Astrocyte of the hippocampus (primary cell): Measurements from ENCODE around the gene DCAF17.
"Not testable (repeated sequence)": the region's sequence is repeated elsewhere in the genome, so short reads cannot be mapped to it uniquely, and the experiment has no call there.

ENCODE experiments used
- DNase-seq: peaks from one replicate; pipeline ENCODE4 v3.0.0; 2011; ENCODE audit warnings: low read depth, low spot score

DCAF17 gene

GRCh38 chr2:171512683-171513195 lies 78.7 kb downstream of the DCAF17 start:
- DNase-seq = no peak

- DNase-seq = no peak
Observed at GRCh38 chr2:171513719-171514160, 79.7 kb downstream of the DCAF17 start.

- DNase-seq = no peak
Observed at GRCh38 chr2:171514908-171515582, 81.0 kb downstream of the DCAF17 start.

- DNase-seq = peak; percentile 82
Observed at GRCh38 chr2:171515672-171516298, 81.8 kb downstream of the DCAF17 start.

- DNase-seq = no peak
Observed at GRCh38 chr2:171516793-171517192, 82.8 kb downstream of the DCAF17 start.

GRCh38 chr2:171520471-171520870 lies 86.4 kb downstream of the DCAF17 start:
- DNase-seq = no peak

GRCh38 chr2:171521361-171522051 lies 87.5 kb downstream of the DCAF17 start:
- no peak for DNase-seq

GRCh38 chr2:171522052-171522787 lies 88.2 kb downstream of the DCAF17 start, which contains the start of gene CYBRD1:
TSS of gene CYBRD1 (plus strand) at chr2:171522474. CDS start at chr2:171522546, 72 bp downstream.
- DNase-seq = peak; percentile 90

- DNase-seq = peak; percentile 73
Observed at GRCh38 chr2:171522788-171523087, 88.7 kb downstream of the DCAF17 start.

- peak; percentile 86 for DNase-seq
Observed at GRCh38 chr2:171523088-171524017, 89.3 kb downstream of the DCAF17 start.

- peak; percentile 81 for DNase-seq
Observed at GRCh38 chr2:171524018-171524401, 90.0 kb downstream of the DCAF17 start.

- no peak for DNase-seq
Observed at GRCh38 chr2:171529914-171530313, 95.9 kb downstream of the DCAF17 start.

GRCh38 chr2:171530378-171530777 lies 96.4 kb downstream of the DCAF17 start:
- DNase-seq = no peak

GRCh38 chr2:171530859-171531258 lies 96.8 kb downstream of the DCAF17 start:
- not testable (repeated sequence) for DNase-seq

GRCh38 chr2:171531291-171531690 lies 97.3 kb downstream of the DCAF17 start:
- DNase-seq = peak; percentile 86

- DNase-seq = peak; percentile 7
Observed at GRCh38 chr2:171531836-171532450, 97.9 kb downstream of the DCAF17 start.

- DNase-seq = no peak
Observed at GRCh38 chr2:171533331-171533730, 99.3 kb downstream of the DCAF17 start.
